ENCODE data around the gene ZNF860. TPM values are rescaled to one million over a fixed set of nuclear protein-coding genes. Genes with fewer than 3 reads are reported as not detected.
A peak's percentile ranks its signal among the peaks of the same experiment; 100 is the strongest.

The ZNF860 gene
- total RNA-seq, 6 experiments from 2014 or later, result 0.14 to 0.33 (median 0.17) TPM

DNA sequence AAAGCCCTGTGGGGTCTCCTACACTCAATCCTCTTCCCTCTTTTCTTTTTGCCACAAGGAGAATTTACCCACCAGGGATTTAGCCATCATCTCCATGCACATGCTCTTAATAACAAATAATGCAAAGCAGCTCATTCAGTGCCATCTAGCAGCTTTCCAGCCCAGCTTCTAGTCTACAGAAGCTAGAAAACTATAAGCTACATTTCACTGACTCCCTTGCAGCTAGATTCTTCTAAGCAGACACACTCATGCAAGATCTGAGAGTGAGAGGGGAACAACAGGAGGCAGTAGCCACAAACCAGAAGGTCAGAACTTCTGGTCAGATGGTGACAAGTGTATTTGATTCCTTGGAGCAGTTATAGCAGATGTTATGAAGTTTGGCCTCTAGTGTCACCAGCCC, 26.0 kb upstream of the ZNF860 start:
- H3K27ac Mint-ChIP-seq, result no peak overlapping the region
- no peak for DNase-seq

DNA sequence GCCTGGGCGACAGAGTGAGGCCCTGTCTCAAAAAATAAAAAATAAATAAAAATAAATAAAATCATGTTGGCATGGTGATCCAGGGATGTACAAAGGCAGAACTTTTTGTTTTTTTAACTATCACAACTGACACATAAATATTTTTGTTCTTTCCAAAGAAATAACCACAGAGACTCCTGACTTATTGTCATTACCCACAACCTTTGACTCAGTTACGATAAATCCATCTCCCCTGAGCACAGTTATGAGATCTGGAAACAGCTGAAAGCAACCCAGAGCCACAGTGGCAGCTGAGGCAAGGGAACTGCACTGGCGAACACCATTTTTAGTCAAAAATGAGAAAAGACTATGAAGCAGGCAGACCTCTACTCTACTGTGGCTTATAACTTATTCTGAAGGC, 24.4 kb upstream of the ZNF860 start:
- H3K27ac Mint-ChIP-seq, result no peak overlapping the region
- H3K4me3 Mint-ChIP-seq, result no peak overlapping the region
- peaks cover 13% of the 10 kb centered on the region; the same call in 1 of the 2 replicates for H3K9me3 Mint-ChIP-seq
- no peak for DNase-seq
- peaks cover 3% of the 10 kb centered on the region for H3K27me3 Mint-ChIP-seq (ENCODE audit: insufficient read depth)
- no peak for TF ChIP-seq CTCF (IDR thresholded peaks at IDR 0.05)
- H3K4me1 Mint-ChIP-seq (ENCODE audit: low read depth), result peaks cover 31% of the 10 kb centered on the region
- H3K36me3 Mint-ChIP-seq (ENCODE audit: low read depth), result no peaks in the 10 kb centered on the region

More for the DNA sequence above, 26.0 kb upstream of the ZNF860 start:
- Mint-ChIP-seq H3K9me3 (peaks cover 16% of the 10 kb centered on the region), H3K36me3 (ENCODE audit: low read depth) (peaks cover 5% of the 10 kb centered on the region), H3K4me1 (ENCODE audit: low read depth) (peaks cover 21% of the 10 kb centered on the region), H3K27me3 (ENCODE audit: insufficient read depth) (peaks cover 2% of the 10 kb centered on the region), H3K4me3 (no peak overlapping the region)
- no peak for TF ChIP-seq CTCF (IDR thresholded peaks at IDR 0.05)

- no peak for TF ChIP-seq CTCF (IDR thresholded peaks at IDR 0.05)
- Mint-ChIP-seq H3K27ac (no peak overlapping the region), H3K4me1 (ENCODE audit: low read depth) (peaks cover 36% of the 10 kb centered on the region), H3K4me3 (no peak overlapping the region; the same call in 1 of the 2 replicates), H3K9me3 (peaks cover 13% of the 10 kb centered on the region; the same call in 1 of the 2 replicates), H3K36me3 (ENCODE audit: low read depth) (no peaks in the 10 kb centered on the region), H3K27me3 (ENCODE audit: insufficient read depth) (peaks cover 3% of the 10 kb centered on the region)
- DNase-seq, result no peak
These were observed 22.8 kb upstream of the ZNF860 start for GRCh38 chr3:31958701-31959152.

GRCh38 chr3:31959251-31959650, 22.3 kb upstream of the ZNF860 start:
- peak overlapping the region; percentile 86; the same call in 1 of the 2 replicates for H3K4me3 Mint-ChIP-seq
- H3K4me1 Mint-ChIP-seq (ENCODE audit: low read depth), result peaks cover 36% of the 10 kb centered on the region
- TF ChIP-seq CTCF (IDR thresholded peaks at IDR 0.05), result no peak
- no peak overlapping the region for H3K27ac Mint-ChIP-seq
- no peak for DNase-seq
- peaks cover 13% of the 10 kb centered on the region; the same call in 1 of the 2 replicates for H3K9me3 Mint-ChIP-seq
- no peaks in the 10 kb centered on the region for H3K36me3 Mint-ChIP-seq (ENCODE audit: low read depth)
- peaks cover 3% of the 10 kb centered on the region for H3K27me3 Mint-ChIP-seq (ENCODE audit: insufficient read depth)

DNA sequence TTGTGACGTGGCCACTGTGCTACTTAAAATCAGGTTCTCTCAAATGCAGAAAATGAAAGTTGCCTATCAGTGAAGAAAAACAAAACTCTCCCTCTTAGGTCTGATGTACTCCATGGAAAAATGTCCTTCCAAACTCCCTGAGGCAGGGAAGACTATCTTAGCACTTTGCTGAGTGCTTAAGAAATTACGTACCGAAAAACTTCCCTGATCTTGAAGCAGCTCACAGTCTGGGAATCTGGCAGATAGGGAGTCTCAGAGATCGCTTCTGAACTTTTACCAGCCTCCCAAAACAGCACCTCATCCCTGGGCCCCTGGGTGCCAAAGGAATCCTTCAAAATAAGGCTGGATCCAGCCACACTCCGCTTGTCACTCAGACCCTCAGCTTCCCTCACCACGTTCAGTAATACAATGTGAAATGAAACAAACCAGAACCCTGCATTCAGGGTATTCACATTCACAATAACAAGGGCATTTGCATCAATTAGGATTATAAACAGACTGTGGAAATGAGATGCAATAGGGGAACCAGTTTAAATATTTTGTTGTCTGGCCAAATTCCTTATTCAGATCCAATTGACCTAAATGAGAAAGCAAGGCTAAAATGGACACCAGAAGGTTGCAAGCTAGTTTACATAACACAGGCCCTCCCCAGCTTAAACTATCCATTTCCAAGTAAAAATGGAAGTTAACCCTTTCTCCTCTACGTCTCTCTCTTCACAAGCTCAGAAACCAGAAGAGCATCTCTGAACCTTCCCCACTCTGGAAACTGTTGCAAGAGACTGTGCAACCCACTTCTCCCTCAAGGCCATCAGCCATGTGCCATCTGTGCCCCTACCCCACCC, 21.4 kb upstream of the ZNF860 start:
- Mint-ChIP-seq H3K9me3 (peaks cover 8% of the 10 kb centered on the region; the same call in 1 of the 2 replicates), H3K27me3 (ENCODE audit: insufficient read depth) (peaks cover 3% of the 10 kb centered on the region), H3K27ac (peak overlapping the region; percentile 76), H3K36me3 (ENCODE audit: low read depth) (no peaks in the 10 kb centered on the region), H3K4me3 (peak overlapping the region; percentile 86), H3K4me1 (ENCODE audit: low read depth) (peaks cover 36% of the 10 kb centered on the region)
- no peak for DNase-seq
- no peak for TF ChIP-seq CTCF (IDR thresholded peaks at IDR 0.05)
